B cell (primary cell): ENCODE results near the gene ZBTB34.

Experiments
- EZH2 ChIP-seq: IDR thresholded peaks from 2 replicates; pipeline ENCODE4 v1.6.1; 2012; ENCODE audit warnings: borderline replicate concordance, low read depth, mild to moderate bottlenecking, moderate library complexity, low read length; ENCODE audit not compliant: insufficient read depth, poor library complexity, severe bottlenecking
- TF ChIP-seq, protein P1 (sequence below): fragments of 200-600 bp; IDR thresholded peaks from one replicate; pipeline ENCODE4 v1.8.0; 2022; ENCODE audit warnings: antibody characterized with exemption, mild to moderate bottlenecking

DNA sequence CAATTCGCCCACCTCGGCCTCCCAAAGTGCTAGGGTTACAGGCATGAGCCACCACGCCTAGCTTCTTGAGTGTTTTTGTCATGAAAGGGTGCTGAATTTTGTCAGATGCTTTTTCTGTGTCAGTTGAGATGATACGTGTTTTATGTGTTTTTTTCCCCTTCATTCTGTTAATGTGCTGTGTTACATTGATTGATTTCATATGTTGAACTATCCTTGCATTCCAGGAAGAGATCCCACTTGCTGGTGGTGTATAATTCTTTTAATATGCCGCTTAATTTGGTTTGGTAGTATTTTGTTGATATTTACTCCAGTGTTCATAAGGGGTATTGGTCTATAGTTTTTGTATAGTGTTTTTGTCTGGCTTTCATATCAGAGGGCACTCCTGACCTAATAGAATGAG is 42.0 kb upstream of the ZBTB34 start:
- TF ChIP-seq, protein P1, sequence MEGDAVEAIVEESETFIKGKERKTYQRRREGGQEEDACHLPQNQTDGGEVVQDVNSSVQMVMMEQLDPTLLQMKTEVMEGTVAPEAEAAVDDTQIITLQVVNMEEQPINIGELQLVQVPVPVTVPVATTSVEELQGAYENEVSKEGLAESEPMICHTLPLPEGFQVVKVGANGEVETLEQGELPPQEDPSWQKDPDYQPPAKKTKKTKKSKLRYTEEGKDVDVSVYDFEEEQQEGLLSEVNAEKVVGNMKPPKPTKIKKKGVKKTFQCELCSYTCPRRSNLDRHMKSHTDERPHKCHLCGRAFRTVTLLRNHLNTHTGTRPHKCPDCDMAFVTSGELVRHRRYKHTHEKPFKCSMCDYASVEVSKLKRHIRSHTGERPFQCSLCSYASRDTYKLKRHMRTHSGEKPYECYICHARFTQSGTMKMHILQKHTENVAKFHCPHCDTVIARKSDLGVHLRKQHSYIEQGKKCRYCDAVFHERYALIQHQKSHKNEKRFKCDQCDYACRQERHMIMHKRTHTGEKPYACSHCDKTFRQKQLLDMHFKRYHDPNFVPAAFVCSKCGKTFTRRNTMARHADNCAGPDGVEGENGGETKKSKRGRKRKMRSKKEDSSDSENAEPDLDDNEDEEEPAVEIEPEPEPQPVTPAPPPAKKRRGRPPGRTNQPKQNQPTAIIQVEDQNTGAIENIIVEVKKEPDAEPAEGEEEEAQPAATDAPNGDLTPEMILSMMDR: no peak
- TF ChIP-seq EZH2: no peak
